ENCODE measurements around the gene COL13A1. TPM values are rescaled to one million over a fixed set of nuclear protein-coding genes. Genes with fewer than 3 reads are reported as not detected.

Gene COL13A1
- total RNA-seq, 1 donor from 2014 or later: 9.5 TPM

DNA sequence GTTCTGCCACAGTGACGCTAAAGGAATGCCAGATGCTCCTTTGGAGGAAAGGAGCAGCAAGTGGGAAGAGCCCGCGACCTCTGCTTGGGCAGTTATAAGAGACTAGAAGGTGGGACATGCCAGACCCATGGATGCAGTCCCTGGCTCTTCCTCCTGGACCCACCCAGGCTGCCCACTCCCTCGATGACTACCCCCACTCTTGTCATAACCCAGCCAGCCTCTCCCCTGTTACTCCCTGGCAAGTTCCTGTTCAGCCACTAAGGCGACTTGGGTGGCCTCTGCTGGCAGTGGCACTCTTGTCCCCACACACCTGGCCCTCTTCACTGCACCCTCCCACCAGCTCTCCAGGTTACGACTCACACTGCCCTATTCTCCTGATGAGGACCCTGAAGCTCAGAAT, 33.5 kb downstream of the COL13A1 start:
- no peak for DNase-seq (ENCODE audit: low read depth, low spot score)
- no peak overlapping the region for H3K27ac Mint-ChIP-seq (ENCODE audit: unreplicated experiment)
- H3K4me3 Mint-ChIP-seq: no peak overlapping the region
- H3K36me3 Mint-ChIP-seq (ENCODE audit: low read depth): no peaks in the 10 kb centered on the region
- H3K9me3 Mint-ChIP-seq: no peaks in the 10 kb centered on the region
- H3K27me3 Mint-ChIP-seq (ENCODE audit: low read depth): no peaks in the 10 kb centered on the region
- peaks cover 23% of the 10 kb centered on the region for H3K4me1 Mint-ChIP-seq
- TF ChIP-seq, protein P1, sequence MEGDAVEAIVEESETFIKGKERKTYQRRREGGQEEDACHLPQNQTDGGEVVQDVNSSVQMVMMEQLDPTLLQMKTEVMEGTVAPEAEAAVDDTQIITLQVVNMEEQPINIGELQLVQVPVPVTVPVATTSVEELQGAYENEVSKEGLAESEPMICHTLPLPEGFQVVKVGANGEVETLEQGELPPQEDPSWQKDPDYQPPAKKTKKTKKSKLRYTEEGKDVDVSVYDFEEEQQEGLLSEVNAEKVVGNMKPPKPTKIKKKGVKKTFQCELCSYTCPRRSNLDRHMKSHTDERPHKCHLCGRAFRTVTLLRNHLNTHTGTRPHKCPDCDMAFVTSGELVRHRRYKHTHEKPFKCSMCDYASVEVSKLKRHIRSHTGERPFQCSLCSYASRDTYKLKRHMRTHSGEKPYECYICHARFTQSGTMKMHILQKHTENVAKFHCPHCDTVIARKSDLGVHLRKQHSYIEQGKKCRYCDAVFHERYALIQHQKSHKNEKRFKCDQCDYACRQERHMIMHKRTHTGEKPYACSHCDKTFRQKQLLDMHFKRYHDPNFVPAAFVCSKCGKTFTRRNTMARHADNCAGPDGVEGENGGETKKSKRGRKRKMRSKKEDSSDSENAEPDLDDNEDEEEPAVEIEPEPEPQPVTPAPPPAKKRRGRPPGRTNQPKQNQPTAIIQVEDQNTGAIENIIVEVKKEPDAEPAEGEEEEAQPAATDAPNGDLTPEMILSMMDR (conservative IDR thresholded peaks at IDR 0.05): no peak

DNA sequence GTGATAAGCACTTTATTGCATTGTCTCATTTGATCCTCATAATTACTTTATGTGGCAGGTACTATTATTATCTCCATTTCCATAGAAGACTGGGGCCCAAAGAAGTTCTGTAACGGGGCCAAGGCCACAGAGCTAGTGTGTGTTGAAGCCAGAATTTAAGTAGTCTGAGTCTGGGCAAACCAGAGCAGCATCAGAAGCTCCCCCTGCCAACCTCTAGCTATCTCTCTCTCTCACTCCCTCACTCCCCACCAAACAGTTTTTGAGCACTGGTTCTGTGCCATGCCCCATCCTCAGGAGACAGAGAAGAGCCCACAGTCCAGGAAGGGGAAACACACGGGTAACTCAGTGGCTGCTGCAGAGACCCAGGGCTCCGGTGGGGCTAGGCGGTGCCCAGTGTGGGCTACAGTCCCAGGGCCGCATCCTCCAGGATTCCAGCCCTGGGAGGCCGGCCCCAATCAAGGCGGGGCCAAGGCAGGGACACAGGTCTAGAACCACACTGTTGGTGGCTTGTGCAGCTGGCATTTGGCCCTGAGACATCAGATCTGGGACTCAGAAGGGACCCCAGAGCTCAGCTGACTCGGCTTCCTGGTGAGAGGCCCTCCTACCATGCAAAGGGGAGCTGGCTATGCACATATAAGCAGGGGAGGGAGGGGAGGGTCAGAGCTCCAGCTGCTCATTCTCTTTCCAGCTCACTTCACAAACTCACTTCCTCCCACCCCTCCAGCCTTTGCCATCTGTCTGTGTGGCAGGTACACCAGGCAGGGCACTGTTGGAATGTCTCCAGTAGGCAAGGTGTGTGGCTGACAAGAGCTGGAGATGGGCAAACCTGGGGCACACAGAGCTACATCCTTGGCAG, 34.4 kb downstream of the COL13A1 start:
- TF ChIP-seq, protein P1 (conservative IDR thresholded peaks at IDR 0.05): no peak
- no peak for DNase-seq (ENCODE audit: low read depth, low spot score)
- Mint-ChIP-seq H3K4me1 (peaks cover 24% of the 10 kb centered on the region), H3K4me3 (no peak overlapping the region), H3K36me3 (ENCODE audit: low read depth) (no peaks in the 10 kb centered on the region), H3K9me3 (no peaks in the 10 kb centered on the region), H3K27me3 (ENCODE audit: low read depth) (no peaks in the 10 kb centered on the region), H3K27ac (ENCODE audit: unreplicated experiment) (peak overlapping the region; percentile 30)

DNA sequence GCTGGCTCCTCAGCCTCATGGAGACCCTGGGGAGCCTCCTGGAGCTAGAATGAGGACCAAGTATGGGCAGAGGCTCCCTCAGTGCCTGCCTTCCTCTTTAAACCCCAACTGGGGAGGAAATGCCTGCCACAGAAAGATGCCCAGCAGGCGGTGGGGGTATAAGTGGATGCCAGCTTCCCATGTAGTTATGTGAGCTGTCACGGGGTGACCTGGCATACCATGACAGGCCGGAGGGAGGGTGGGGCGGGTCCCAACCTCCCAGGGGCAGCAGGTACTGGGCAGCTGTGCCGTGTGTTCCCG, 35.0 kb downstream of the COL13A1 start:
- H3K4me1 Mint-ChIP-seq: peaks cover 26% of the 10 kb centered on the region
- no peaks in the 10 kb centered on the region for H3K9me3 Mint-ChIP-seq
- H3K27me3 Mint-ChIP-seq (ENCODE audit: low read depth): no peaks in the 10 kb centered on the region
- peak overlapping the region; percentile 9 for H3K27ac Mint-ChIP-seq (ENCODE audit: unreplicated experiment)
- no peak overlapping the region for H3K4me3 Mint-ChIP-seq
- no peaks in the 10 kb centered on the region for H3K36me3 Mint-ChIP-seq (ENCODE audit: low read depth)
- no peak for DNase-seq (ENCODE audit: low read depth, low spot score)
- TF ChIP-seq, protein P1 (conservative IDR thresholded peaks at IDR 0.05): no peak

DNA sequence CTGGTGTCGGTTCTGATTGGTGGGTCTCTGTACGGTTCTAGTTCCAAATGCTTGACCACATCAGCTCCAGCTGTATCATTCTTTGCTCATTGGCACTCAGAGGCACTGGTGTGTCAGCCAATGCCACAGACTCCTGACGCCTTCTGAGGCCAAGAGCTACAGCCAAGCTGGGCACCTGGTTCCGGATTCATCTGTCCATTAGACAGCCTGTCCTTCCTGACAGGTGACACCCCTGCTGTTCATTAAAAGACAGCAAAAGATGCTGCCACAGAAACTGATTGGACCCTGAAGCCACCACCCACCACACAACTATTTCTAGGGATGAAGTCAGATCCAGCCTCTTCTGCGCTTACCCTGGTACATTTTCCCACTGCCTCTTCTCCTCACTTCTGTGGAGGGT, 35.6 kb downstream of the COL13A1 start:
- Mint-ChIP-seq H3K9me3 (no peaks in the 10 kb centered on the region), H3K4me1 (peaks cover 26% of the 10 kb centered on the region), H3K4me3 (no peak overlapping the region), H3K36me3 (ENCODE audit: low read depth) (no peaks in the 10 kb centered on the region), H3K27ac (ENCODE audit: unreplicated experiment) (no peak overlapping the region), H3K27me3 (ENCODE audit: low read depth) (no peaks in the 10 kb centered on the region)
- DNase-seq (ENCODE audit: low read depth, low spot score): no peak
- TF ChIP-seq, protein P1 (conservative IDR thresholded peaks at IDR 0.05): no peak

DNA sequence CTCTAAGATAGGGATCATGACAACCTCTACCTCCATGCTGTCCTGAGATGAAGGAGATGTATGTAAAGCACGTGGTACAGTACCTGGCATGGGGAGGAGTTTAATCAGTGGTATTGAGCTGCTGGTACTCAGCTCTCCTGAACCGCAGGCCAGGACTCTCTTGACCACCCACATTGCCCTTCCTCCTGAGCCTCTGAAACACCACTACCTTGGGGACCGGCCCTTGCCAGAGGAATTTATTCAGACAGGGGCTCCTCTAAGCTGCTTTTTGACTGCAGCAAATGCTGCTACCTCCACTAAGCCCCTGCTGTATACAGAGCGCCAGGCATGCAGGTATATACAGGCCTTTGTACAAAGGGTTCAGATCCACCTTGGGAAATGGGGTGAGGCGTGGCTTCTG, 36.7 kb downstream of the COL13A1 start:
- peaks cover 26% of the 10 kb centered on the region for H3K4me1 Mint-ChIP-seq
- H3K4me3 Mint-ChIP-seq: no peak overlapping the region
- TF ChIP-seq, protein P1 (conservative IDR thresholded peaks at IDR 0.05): no peak
- H3K9me3 Mint-ChIP-seq: no peaks in the 10 kb centered on the region
- peak overlapping the region; percentile 6 for H3K27ac Mint-ChIP-seq (ENCODE audit: unreplicated experiment)
- no peaks in the 10 kb centered on the region for H3K27me3 Mint-ChIP-seq (ENCODE audit: low read depth)
- DNase-seq (ENCODE audit: low read depth, low spot score): no peak
- no peaks in the 10 kb centered on the region for H3K36me3 Mint-ChIP-seq (ENCODE audit: low read depth)

All from neural crest cell (in vitro differentiated cells).